LNCaP clone FGC (cell line): ENCODE results near the gene WNT9B.

ENCODE experiments used
- DNase-seq: peaks from one replicate; pipeline ENCODE4 v3.0.0-alpha.2; 2011; ENCODE audit warnings: low read depth
- H3K4me3 ChIP-seq: 2 replicates; pipeline ENCODE4 v1.5.1; 2011; ENCODE audit warnings: mild to moderate bottlenecking, low read depth, low read length, control low read depth
- TF ChIP-seq, protein P1 (sequence below): IDR thresholded peaks from 2 replicates; pipeline ENCODE4 v1.5.1; 2012; ENCODE audit warnings: mild to moderate bottlenecking; ENCODE audit not compliant: control insufficient read depth, insufficient read depth; ENCODE audit errors: extremely low read depth

WNT9B gene

DNA sequence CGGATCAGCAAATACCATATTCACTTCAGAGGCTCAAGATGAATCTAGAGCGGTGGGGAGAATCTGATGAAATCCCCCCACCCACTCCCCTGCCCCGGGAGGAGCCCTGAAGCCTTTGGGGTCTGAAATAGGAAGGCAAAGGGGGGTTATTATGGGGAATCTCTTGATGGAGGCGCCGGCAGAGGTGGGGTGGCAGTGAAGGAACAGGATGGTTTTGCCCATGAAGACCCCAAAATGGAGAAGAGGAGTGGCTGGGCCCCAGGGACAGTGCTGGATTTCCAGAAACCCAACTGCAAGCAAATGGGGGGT, 33.5 kb upstream of the WNT9B start:
- TF ChIP-seq, protein P1, sequence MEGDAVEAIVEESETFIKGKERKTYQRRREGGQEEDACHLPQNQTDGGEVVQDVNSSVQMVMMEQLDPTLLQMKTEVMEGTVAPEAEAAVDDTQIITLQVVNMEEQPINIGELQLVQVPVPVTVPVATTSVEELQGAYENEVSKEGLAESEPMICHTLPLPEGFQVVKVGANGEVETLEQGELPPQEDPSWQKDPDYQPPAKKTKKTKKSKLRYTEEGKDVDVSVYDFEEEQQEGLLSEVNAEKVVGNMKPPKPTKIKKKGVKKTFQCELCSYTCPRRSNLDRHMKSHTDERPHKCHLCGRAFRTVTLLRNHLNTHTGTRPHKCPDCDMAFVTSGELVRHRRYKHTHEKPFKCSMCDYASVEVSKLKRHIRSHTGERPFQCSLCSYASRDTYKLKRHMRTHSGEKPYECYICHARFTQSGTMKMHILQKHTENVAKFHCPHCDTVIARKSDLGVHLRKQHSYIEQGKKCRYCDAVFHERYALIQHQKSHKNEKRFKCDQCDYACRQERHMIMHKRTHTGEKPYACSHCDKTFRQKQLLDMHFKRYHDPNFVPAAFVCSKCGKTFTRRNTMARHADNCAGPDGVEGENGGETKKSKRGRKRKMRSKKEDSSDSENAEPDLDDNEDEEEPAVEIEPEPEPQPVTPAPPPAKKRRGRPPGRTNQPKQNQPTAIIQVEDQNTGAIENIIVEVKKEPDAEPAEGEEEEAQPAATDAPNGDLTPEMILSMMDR = no peak
- no peak overlapping the region for H3K4me3 ChIP-seq
- DNase-seq = no peak

DNA sequence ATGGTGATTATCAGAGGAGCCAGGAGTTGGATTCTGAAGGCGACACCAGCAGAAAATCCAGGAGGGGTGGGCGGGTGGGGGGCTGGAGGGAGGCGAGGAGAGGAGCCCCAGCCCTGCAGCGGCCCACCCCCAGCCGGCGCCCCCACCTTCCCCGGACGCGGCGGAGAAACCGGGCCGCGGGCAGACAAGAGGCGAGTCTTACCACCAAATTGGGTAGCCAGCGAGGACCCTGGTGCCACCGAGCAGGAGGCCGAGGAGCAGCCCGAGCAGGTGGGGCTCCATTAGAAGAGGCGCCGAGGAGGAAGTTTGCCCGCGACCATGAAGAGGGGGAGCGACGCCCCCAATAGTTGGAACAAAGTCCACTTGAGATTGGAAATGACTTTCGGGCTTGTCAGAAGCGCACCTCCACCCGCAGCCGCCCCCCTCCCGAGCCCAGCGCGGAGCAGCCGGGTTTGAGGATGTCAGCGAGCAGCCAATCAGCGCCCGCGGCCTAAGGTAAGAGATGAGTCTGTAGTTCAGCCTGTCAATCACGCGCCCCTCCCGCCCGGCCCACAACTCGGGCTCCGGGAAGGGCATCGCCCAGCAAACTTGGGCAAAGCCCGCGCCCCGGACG, 33.0 kb upstream of the WNT9B start, which contains the start of gene WNT3:
WNT3 (minus strand) TSS at position 377 of the 613 bp plus-strand sequence; CDS start at position 282, 95 bp downstream.
- H3K4me3 ChIP-seq = no peak within 1 kb of the TSS
- no peak for DNase-seq
- TF ChIP-seq, protein P1 = no peak

DNA sequence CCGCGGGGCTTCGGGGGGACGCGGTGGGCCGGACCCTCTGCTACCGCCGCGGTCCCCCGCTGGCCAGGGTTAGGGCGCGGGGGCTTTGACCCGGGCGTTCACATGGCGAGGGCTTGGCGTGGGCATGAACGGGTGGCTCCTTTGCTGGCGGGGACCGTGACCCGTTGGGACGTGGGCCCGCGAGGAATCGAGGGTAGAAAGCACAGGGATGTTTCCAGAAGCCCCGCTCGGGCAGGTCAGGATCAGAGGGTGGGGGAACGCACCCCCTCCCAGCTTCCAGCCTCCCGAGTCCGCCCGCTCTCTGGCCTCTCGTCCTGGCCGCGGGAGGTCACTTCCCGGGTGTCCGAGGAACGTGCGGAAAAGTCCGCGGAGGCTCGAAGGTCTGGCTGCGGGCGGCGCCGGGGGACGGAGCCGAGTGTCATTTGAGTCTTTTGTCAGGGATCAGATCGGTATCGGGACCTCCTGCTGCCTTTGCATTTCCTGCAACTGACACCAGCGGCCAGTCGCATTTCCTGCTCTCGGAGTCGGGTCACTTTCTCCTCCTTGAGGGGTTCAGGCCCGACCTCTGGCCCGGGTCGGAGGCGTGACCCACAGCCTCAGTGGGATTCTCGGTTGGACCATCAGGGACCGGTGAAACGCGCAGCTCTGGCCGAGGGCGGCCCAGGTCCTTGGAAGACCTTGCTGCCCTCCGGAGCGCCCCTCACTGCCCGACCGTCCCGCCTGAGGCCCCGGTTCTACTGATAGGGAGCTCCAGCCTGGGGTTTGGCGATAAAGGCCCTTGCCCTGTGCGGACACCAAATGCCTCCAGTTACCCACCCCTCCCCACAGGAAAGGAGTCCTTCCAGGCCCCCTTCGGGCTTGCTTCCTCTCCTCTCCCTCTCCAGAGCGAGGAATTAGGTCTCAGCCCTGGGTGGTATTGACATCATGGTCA, 32.2 kb upstream of the WNT9B start:
- no peak overlapping the region for H3K4me3 ChIP-seq
- TF ChIP-seq, protein P1 = no peak
- no peak for DNase-seq

DNA sequence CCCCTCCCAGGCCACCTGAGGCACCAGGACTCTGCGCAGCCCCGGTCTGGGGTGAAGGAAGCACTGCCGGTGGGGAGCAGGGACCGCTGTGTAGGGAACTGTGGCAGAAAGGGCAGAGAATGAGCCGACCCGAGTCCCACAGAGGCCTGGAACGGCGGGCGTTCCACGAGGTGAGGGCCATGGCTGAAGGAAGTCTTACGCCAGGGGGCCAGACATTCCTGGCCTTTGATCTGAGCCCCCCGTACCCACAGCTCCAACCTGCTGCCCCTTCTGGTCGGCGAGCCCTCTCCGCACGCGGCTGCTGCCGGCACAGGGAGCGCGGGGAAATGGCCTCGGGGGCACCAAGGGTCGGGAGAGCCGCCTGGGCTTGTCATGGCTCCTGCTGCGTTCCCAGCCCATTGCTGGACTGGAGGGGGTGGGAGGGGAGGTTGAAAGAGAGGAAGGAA, 31.5 kb upstream of the WNT9B start:
- no peak for DNase-seq
- TF ChIP-seq, protein P1 = no peak
- no peak overlapping the region for H3K4me3 ChIP-seq

DNA sequence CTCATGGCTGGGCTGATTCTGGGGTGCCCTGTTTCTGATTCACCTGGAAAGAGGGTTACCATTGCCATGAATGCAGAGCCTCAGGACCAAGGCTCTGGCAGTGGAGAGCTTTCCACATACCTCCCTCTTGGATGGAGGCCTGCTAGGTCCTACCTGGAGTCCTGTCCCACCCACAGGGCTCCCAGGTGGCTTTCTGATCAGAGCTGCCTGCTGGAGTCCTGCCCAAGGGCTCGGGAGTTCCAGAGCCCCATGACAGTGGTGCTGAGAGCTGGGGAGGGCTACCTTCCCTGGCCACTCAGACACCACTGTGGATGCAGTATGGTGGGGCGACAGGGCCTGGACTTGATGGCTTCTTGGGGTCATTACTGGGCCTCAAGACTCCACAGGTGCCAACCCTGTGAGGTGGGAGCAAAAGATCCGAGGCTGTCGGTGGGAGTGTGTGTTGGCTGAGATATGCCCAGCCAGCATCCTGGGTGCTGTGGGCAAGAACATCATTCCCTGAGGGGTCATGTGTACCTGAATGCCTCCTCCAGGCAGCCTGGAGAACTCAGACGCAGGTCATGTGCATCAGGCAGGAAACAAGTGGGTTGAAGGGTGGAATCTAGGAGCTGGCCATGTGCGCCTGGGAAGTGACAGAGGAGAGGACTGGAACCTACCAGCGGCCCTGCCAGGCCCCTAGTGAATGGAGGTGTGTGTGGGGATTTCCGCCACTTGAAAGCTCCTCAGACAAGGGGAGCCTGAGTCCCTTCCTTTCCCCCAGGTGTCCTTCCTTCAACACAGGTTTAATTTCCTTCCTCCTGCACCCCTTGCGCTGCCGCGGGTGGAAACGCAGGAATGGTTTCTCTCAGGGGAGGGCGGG, 30.6 kb upstream of the WNT9B start:
- H3K4me3 ChIP-seq = no peak overlapping the region

More for the DNA sequence above, 30.6 kb upstream of the WNT9B start:
- TF ChIP-seq, protein P1 = no peak
- no peak for DNase-seq
